HEK293T (cell line): ENCODE data around the gene GCDH.

Source experiments
- BHLHE40 ChIP-seq: fragments of 450-650 bp; IDR thresholded peaks from 2 replicates; pipeline ENCODE4 v1.6.1; 2016; ENCODE audit warnings: mild to moderate bottlenecking, moderate library complexity, borderline replicate concordance
- CTBP1 ChIP-seq: fragments of 450-650 bp; IDR thresholded peaks from 2 replicates; pipeline ENCODE4 v1.6.1; 2016; ENCODE audit warnings: borderline replicate concordance
- ELF4 ChIP-seq: fragments of 450-650 bp; IDR thresholded peaks from 2 replicates; pipeline ENCODE4 v1.6.1; 2017; ENCODE audit warnings: antibody characterized with exemption
- FOXM1 ChIP-seq: fragments of 450-650 bp; IDR thresholded peaks from 2 replicates; pipeline ENCODE4 v1.6.1; 2017; ENCODE audit warnings: mild to moderate bottlenecking, borderline replicate concordance
- PKNOX1 ChIP-seq: fragments of 450-650 bp; IDR thresholded peaks from 2 replicates; pipeline ENCODE4 v1.6.1; 2016
- SP1 ChIP-seq: fragments of 450-650 bp; IDR thresholded peaks from 2 replicates; pipeline ENCODE4 v1.6.1; 2017
- SUZ12 ChIP-seq: fragments of 450-650 bp; IDR thresholded peaks from 2 replicates; pipeline ENCODE4 v1.6.1; 2016; ENCODE audit warnings: mild to moderate bottlenecking
- TARDBP ChIP-seq: fragments of 450-650 bp; IDR thresholded peaks from 2 replicates; pipeline ENCODE4 v1.6.1; 2016
- ZNF384 ChIP-seq: fragments of 450-650 bp; IDR thresholded peaks from 2 replicates; pipeline ENCODE4 v1.6.1; 2016

DNA sequence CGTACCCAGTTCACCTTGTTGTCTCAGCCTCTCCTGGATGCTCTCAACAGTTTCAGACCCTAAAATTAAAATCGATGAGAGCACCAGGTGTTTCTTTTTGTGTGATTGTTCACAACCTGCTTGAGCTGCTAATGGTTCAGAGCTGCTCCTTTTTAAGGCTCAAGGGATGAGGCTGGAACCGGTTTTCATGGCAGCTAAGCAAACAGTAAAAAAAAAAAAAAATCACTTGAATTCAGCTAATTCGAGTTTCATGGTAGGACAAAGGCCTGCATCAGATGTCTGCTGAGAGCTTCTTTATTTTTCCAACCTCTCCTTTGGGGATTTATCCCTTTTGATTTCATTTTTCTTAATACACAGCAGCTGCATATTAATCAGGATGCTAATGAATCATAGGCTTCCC lies 21.6 kb downstream of the GCDH start:
- TF ChIP-seq FOXM1: no peak
- TF ChIP-seq ZNF384: no peak
- no peak for TF ChIP-seq CTBP1
- TF ChIP-seq PKNOX1: no peak
- TF ChIP-seq TARDBP: no peak
- no peak for TF ChIP-seq SUZ12
- no peak for TF ChIP-seq ELF4
- no peak for TF ChIP-seq BHLHE40
- no peak for TF ChIP-seq SP1
